HG03442 (cell line): Measurements from ENCODE around the gene CDC42BPG.
"Not testable (repeated sequence)": the region's sequence is repeated elsewhere in the genome, so short reads cannot be mapped to it uniquely, and the experiment has no call there.

ENCODE experiments used
- ATAC-seq: cut with Tn5 transposase; IDR thresholded peaks from one replicate; pipeline ENCODE4 v1.9.1; 2021; ENCODE audit warnings: mild to moderate bottlenecking, moderate library complexity; ENCODE audit not compliant: unreplicated experiment

The CDC42BPG gene

GRCh38 chr11:64837887-64838351 is 6.5 kb downstream of the CDC42BPG start:
- ATAC-seq: no peak

DNA sequence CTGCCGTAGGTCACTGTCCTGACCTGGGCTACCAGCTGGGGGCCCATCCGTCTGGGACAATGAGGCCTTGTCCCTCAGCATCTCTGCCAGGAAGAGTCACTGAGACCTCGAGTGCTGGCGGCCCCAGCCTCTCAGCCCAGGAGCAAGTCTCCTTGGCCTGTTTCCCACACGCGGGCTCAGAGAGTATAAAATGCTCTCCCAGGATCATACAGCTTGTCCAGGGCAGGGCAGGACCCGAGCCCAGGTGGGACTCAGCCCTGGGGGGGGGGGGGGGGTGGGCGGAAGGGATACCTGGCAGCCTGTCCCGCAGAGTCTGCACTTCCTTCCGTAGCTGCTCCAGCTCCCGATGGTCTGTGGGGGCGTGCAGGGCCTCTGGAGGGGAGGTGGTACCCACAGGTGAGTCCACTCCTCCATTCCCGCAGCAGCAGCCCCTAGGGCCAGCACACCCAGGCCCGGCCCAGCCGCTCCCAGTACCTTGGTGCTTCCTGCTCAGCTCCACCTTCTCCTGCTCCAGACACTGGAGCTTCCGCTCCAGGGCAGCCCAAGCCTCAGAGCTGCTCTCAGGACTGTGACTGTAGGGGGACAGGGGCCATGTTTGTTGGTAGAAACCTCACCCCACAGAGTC is 7.9 kb downstream of the CDC42BPG start:
- ATAC-seq: no peak

DNA sequence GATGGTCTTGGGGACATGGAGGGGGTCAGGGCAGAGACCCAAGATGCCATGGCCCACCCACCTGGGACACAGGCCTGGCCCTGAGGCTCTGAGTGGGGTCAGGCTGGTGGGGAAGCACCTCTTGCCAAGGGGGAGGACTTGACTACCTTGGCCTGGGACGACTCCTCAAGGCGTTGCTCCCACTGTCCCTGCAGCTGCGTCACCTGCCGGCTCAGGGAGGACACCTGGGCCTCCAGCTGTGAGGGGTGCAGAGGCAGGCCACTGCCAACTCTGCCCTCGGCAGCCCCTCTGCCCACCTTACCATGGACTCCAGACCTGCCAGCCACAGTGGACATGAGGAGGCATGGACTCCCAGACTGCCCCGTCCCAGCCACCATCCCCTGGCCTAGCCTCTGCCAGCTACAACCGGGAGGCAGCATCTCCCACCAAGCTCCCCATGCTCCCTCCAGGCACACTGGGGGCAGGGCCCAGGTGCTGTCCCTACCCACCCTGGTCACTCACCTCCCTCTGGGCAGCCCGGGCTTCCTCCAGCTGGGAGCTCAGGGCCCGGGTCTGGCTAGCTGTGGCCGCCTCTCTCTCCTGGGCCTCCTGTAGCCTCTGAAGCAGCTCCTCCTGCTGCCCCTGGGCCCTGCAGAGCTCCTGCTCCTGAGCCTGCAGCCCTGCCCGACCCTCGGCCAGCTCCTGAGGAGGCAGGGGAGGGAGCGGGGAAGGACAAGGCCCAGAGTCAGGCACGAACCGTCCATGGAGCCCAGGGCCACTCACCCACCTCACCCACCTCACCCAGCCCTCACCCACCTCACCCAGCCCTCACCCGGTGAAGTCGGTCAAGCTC is 8.6 kb downstream of the CDC42BPG start:
- no peak for ATAC-seq

- no peak for ATAC-seq
Observed at GRCh38 chr11:64834723-64835615, 9.5 kb downstream of the CDC42BPG start.

DNA sequence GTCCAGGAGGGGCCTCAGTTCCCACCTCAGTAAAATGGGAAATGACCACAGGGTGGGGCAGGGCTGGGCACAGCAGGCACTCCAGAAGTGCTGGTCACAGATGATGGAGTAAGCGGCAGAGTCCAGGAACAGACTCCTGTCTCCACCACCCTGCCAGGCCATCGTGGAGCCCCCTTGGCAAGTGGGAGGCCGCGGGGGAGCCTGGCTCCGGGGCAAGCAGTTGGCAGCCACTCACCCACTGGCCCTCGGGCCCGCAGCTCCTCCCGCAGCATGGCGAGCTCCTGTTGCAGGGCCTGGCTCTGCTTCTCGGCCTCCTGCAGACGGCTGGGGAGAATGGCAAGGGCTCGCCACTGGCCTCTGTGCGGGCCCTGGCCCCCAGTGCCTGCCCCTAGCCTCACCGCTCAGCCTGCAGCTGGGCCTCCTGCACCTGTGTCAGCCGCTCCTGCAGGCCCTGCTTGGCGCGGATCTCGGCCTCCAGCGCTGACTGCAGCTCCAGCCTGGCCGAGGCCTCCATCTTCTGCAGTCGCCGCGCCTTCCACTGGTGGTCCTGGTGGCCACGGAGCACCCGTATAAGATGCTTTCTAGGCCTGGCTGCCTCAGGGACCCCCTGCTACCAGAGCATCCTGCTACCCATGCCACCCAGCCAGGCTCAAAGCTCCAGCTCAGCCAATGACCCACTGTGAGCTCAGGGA is 10.3 kb downstream of the CDC42BPG start:
- no peak for ATAC-seq

DNA sequence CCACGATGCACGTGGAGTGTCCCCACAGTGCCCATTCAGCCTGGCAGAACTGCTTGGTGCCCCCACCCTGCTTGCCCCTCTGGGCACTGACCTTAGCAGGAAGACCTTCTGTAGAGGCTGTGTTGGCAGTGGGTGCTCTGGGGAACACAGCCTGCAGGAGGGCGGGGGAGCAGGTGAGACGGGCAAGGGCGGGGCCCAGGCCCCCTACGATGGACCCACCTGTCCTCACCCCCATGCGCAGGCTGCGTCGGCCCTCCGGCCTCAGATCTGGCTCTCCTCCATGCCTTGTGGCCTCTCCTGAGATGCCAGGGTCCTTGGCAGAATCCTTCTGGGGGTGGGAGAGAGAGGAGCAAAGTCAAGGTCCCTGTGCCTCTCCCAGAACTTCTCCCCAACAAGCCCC is 10.9 kb downstream of the CDC42BPG start:
- ATAC-seq: no peak

- ATAC-seq: no peak
Observed at GRCh38 chr11:64833198-64833502, 11.3 kb downstream of the CDC42BPG start.

- no peak for ATAC-seq
Observed at GRCh38 chr11:64832467-64833197, 11.8 kb downstream of the CDC42BPG start.

- no peak for ATAC-seq
Observed at GRCh38 chr11:64831411-64831891, 13.0 kb downstream of the CDC42BPG start.

GRCh38 chr11:64829536-64830251 is 14.8 kb downstream of the CDC42BPG start:
- ATAC-seq: no peak

- no peak for ATAC-seq
Observed at GRCh38 chr11:64827451-64827839, 17.0 kb downstream of the CDC42BPG start.

- no peak for ATAC-seq
Observed at GRCh38 chr11:64826578-64827450, 17.6 kb downstream of the CDC42BPG start.

DNA sequence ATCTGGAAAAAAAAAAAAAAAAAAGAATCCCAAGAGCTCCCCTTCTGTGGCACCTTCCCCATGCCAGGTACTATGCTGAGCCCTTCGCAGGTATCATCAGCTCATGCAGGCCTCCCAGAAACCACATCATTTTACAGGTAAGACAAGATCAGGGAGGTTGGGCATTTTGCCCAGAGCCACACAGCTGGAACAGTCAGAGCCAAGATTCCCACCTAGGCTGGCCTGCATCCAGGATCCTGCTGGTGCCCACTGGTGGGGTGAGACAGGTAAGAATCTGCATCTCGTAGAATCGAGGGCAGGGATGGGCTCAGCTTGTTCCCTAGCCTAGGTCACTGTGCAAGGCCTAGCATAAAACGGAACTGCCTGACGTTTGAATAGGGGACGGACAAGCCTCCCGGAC is 18.4 kb downstream of the CDC42BPG start:
- ATAC-seq: no peak

DNA sequence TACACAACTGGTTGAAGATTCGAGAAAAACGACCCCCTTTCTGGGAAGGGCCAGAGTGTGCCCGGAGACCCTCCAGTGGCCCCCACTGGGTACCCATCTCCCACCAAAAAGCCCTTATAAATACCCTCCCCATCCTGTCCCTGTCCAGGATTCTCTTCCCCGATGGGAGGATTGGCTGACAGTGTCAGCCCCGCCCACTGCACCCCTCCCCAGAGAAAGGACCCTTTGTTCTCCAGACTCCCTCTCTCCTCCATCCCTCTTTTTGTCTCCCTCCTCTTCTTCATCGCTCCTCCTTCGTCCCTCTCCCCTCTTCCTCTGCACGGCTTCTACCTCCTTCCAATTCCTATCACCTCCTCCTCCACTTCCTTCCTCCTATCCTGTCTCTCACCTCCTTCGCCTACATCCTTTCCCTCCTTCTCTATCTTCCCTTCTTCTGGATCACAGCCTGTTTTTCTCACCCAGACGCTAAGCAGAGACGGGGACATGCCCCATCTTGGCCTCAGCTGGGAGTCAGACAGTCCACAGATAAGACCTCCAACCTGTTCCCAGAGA is 20.8 kb downstream of the CDC42BPG start:
- no peak for ATAC-seq

DNA sequence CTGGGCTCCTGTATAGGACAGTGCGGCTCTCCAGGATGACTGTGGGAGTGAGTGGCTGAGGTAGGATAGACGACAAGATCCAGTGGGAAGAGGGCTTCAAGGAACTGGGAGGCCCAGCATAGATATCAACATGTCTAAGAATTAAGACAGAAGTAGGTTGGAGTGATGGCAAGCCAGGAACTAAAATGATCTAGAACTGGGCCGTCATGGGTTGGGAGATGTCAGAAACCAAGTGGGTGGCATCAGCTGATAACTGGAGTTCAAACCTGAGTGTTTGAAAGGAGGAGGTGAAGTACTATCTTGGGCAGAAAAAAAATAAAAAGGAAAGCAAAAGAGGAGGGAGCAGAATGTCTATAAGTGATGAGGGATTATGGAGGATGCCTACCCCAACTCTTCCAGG is 27.0 kb downstream of the CDC42BPG start:
- ATAC-seq: no peak

- ATAC-seq: not testable (repeated sequence)
Observed at GRCh38 chr11:64815433-64815832, 29.0 kb downstream of the CDC42BPG start.

DNA sequence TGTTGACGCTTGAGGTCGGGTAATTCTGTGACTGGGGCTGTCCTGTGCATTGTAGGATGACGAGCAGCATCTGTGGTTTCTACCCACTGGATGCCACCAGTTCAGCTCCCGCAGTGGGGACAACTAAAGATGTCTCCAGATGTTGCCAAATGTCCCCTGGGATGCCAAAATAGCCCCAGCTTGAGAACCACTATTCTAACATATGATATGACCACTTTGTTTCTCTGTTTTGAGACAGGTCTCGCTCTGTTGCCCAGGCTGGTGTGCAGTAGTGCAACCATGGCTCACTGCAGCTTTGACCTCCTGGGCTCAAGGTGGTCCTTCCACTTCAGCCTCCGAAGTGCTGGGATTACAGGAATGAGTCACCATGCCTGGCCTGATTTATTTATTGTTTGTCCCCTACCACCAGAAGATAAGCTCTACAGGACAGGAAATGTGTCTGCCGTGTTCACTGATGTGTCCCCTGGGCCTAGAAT is 29.7 kb downstream of the CDC42BPG start:
- no peak for ATAC-seq

DNA sequence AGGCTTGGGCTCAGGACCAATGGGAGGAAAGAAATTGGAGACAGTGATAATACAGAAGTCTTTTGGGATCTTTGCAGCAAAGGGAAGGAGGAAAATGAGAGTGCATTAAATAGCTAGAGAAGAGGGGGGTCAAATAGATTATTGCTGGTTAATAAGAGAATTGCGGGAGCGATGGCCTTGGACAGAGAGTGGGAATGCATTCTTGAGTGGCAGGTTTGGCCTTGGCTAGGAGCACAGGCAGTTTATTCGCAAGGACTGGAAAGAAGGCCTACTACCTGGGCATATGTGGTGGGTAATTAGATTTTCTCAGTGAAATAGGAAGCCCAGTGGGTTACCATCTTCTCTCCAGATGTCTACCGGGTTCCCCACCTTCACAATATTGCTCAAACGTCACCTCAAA is 30.6 kb downstream of the CDC42BPG start:
- no peak for ATAC-seq
